ENCODE measurements around the gene MAGIX.

The MAGIX gene

DNA sequence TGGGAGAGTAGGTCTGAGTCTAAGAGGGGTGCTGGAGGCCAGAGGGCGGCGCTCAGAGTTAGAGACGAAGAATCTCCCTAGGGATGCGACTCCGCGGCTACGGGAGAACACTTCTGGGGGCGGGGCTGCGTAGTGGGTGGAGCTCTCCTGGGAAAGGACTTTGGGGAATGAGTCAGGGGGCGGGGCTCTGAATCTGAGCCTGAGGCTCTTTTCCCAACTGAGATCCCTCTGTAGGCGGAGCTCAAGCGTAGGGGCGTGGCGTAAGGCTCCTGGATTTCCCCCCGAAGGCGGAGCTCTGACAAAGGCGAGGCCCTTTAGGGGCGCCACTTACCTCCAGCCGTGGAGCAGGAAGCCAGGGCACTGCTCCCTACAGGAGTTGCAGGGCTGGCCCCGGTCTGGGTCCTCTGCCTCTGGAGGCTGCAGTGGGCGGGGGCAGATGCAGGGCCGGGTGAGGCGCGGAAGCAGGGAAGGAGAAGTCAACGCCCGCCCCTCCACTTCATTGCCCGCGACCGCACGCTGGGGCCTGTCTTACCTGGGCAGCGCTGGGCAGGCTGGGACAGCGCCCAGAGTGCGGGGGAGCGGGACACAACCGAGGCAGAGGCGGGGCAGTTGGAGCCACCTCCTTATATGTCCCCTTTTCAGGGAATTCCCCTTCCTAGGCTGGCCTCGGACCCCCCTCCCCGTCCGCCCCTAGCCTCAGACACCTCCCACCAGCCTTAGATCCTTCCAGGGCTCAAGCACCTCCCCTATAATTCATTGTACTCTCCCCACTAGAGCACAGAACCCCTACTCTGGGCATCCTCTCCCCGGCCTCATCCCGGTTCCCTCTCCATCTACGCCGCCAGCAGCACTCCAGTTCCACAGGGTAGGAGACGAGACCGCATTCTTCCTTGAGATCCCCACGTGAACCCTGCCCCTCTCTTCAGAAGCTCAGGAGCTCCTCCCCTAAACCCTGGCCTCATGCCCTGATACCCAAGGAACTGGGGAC lies 22.0 kb downstream of the MAGIX start (continued):
- peak; percentile 80 for TF ChIP-seq ZBTB8A (tag by site-specific recombination; IDR thresholded peaks at IDR 0.05)
- TF ChIP-seq, protein P1, sequence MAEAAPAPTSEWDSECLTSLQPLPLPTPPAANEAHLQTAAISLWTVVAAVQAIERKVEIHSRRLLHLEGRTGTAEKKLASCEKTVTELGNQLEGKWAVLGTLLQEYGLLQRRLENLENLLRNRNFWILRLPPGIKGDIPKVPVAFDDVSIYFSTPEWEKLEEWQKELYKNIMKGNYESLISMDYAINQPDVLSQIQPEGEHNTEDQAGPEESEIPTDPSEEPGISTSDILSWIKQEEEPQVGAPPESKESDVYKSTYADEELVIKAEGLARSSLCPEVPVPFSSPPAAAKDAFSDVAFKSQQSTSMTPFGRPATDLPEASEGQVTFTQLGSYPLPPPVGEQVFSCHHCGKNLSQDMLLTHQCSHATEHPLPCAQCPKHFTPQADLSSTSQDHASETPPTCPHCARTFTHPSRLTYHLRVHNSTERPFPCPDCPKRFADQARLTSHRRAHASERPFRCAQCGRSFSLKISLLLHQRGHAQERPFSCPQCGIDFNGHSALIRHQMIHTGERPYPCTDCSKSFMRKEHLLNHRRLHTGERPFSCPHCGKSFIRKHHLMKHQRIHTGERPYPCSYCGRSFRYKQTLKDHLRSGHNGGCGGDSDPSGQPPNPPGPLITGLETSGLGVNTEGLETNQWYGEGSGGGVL (tag by site-specific recombination; IDR thresholded peaks at IDR 0.05): peak; percentile 80
- TF ChIP-seq ZBTB21 (tag by site-specific recombination; IDR thresholded peaks at IDR 0.05): no peak
- TF ChIP-seq ZIC2 (tag by site-specific recombination; IDR thresholded peaks at IDR 0.05): peak; percentile 67
- no peak for TF ChIP-seq ZNF776 (tag by site-specific recombination; IDR thresholded peaks at IDR 0.05; ENCODE audit: borderline replicate concordance)
- TF ChIP-seq ZFHX2 (tag by site-specific recombination; conservative IDR thresholded peaks at IDR 0.05): peak; percentile 74
- no peak for TF ChIP-seq MEIS1 (CRISPR knock-in tag; IDR thresholded peaks at IDR 0.05; ENCODE audit: borderline replicate concordance)
- TF ChIP-seq BCL11A (tag by site-specific recombination; IDR thresholded peaks at IDR 0.05; ENCODE audit: low read depth): no peak
- TF ChIP-seq, protein P2, sequence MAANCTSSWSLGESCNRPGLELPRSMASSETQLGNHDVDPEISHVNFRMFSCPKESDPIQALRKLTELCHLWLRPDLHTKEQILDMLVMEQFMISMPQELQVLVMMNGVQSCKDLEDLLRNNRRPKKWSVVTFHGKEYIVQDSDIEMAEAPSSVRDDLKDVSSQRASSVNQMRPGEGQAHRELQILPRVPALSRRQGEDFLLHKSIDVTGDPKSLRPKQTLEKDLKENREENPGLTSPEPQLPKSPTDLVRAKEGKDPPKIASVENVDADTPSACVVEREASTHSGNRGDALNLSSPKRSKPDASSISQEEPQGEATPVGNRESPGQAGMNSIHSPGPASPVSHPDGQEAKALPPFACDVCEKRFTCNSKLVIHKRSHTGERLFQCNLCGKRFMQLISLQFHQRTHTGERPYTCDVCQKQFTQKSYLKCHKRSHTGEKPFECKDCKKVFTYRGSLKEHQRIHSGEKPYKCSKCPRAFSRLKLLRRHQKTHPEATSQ (tag by site-specific recombination; IDR thresholded peaks at IDR 0.05): no peak
- TF ChIP-seq, protein P3, sequence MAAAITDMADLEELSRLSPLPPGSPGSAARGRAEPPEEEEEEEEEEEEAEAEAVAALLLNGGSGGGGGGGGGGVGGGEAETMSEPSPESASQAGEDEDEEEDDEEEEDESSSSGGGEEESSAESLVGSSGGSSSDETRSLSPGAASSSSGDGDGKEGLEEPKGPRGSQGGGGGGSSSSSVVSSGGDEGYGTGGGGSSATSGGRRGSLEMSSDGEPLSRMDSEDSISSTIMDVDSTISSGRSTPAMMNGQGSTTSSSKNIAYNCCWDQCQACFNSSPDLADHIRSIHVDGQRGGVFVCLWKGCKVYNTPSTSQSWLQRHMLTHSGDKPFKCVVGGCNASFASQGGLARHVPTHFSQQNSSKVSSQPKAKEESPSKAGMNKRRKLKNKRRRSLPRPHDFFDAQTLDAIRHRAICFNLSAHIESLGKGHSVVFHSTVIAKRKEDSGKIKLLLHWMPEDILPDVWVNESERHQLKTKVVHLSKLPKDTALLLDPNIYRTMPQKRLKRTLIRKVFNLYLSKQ (tag by site-specific recombination; IDR thresholded peaks at IDR 0.05; ENCODE audit: borderline replicate concordance): no peak
- no peak; the same call in 1 of the 2 replicates for TF ChIP-seq ZNF324 (tag by site-specific recombination; IDR thresholded peaks at IDR 0.05)
- TF ChIP-seq, protein P4, sequence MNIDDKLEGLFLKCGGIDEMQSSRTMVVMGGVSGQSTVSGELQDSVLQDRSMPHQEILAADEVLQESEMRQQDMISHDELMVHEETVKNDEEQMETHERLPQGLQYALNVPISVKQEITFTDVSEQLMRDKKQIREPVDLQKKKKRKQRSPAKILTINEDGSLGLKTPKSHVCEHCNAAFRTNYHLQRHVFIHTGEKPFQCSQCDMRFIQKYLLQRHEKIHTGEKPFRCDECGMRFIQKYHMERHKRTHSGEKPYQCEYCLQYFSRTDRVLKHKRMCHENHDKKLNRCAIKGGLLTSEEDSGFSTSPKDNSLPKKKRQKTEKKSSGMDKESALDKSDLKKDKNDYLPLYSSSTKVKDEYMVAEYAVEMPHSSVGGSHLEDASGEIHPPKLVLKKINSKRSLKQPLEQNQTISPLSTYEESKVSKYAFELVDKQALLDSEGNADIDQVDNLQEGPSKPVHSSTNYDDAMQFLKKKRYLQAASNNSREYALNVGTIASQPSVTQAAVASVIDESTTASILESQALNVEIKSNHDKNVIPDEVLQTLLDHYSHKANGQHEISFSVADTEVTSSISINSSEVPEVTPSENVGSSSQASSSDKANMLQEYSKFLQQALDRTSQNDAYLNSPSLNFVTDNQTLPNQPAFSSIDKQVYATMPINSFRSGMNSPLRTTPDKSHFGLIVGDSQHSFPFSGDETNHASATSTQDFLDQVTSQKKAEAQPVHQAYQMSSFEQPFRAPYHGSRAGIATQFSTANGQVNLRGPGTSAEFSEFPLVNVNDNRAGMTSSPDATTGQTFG (tag by site-specific recombination; IDR thresholded peaks at IDR 0.05; ENCODE audit: borderline replicate concordance): no peak
- no peak for TF ChIP-seq ZNF571 (tag by site-specific recombination; IDR thresholded peaks at IDR 0.05)
- TF ChIP-seq, protein P5, sequence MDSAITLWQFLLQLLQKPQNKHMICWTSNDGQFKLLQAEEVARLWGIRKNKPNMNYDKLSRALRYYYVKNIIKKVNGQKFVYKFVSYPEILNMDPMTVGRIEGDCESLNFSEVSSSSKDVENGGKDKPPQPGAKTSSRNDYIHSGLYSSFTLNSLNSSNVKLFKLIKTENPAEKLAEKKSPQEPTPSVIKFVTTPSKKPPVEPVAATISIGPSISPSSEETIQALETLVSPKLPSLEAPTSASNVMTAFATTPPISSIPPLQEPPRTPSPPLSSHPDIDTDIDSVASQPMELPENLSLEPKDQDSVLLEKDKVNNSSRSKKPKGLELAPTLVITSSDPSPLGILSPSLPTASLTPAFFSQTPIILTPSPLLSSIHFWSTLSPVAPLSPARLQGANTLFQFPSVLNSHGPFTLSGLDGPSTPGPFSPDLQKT (IDR thresholded peaks at IDR 0.05; ENCODE audit: borderline replicate concordance, low read depth, low read length): no peak
- TF ChIP-seq ZFP37 (tag by site-specific recombination; IDR thresholded peaks at IDR 0.05): no peak
- no peak for TF ChIP-seq ZNF558 (tag by site-specific recombination; IDR thresholded peaks at IDR 0.05)
- TF ChIP-seq ZNF530 (tag by site-specific recombination; IDR thresholded peaks at IDR 0.05; ENCODE audit: low read depth): no peak
- no peak for TF ChIP-seq ZNF391 (tag by site-specific recombination; IDR thresholded peaks at IDR 0.05; ENCODE audit: borderline replicate concordance, low read depth)
- peak; percentile 67 for TF ChIP-seq SP7 (tag by site-specific recombination; IDR thresholded peaks at IDR 0.05)
- no peak for TF ChIP-seq ZNF354C (tag by site-specific recombination; IDR thresholded peaks at IDR 0.05; ENCODE audit: borderline replicate concordance, low read depth)
- TF ChIP-seq, protein P6, sequence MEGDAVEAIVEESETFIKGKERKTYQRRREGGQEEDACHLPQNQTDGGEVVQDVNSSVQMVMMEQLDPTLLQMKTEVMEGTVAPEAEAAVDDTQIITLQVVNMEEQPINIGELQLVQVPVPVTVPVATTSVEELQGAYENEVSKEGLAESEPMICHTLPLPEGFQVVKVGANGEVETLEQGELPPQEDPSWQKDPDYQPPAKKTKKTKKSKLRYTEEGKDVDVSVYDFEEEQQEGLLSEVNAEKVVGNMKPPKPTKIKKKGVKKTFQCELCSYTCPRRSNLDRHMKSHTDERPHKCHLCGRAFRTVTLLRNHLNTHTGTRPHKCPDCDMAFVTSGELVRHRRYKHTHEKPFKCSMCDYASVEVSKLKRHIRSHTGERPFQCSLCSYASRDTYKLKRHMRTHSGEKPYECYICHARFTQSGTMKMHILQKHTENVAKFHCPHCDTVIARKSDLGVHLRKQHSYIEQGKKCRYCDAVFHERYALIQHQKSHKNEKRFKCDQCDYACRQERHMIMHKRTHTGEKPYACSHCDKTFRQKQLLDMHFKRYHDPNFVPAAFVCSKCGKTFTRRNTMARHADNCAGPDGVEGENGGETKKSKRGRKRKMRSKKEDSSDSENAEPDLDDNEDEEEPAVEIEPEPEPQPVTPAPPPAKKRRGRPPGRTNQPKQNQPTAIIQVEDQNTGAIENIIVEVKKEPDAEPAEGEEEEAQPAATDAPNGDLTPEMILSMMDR (tag by site-specific recombination; IDR thresholded peaks at IDR 0.05): no peak
- TF ChIP-seq ZNF10 (tag by site-specific recombination; IDR thresholded peaks at IDR 0.05): no peak
- peak; percentile 89 for TF ChIP-seq ZBTB20 (tag by site-specific recombination; IDR thresholded peaks at IDR 0.05)
- no peak for TF ChIP-seq HOXD13 (CRISPR knock-in tag; IDR thresholded peaks at IDR 0.05; ENCODE audit: borderline replicate concordance)
- no peak for TF ChIP-seq HOXC10 (CRISPR knock-in tag; IDR thresholded peaks at IDR 0.05)
- TF ChIP-seq ZNF302 (tag by site-specific recombination; IDR thresholded peaks at IDR 0.05; ENCODE audit: low read depth): no peak
- no peak for TF ChIP-seq ZNF677 (tag by site-specific recombination; IDR thresholded peaks at IDR 0.05)
- TF ChIP-seq ZNF658 (tag by site-specific recombination; IDR thresholded peaks at IDR 0.05): no peak
- peak; percentile 38; the same call in 1 of the 2 replicates for TF ChIP-seq ZNF600 (tag by site-specific recombination; IDR thresholded peaks at IDR 0.05)

All from HEK293 (cell line).